HepG2 (cell line): ENCODE data around the gene HOXA10. TPM values are rescaled to one million over a fixed set of nuclear protein-coding genes. Genes with fewer than 3 reads are reported as not detected.

Source experiments
- ATAC-seq: fragments of 200-7000 bp; cut with Tn5 transposase; 3 replicates; pipeline ENCODE4 v1.9.1; 2020; ENCODE audit warnings: mild to moderate bottlenecking, moderate library complexity
- BruUV-seq: library from RNA; stranded (reverse); fragments of 400-500 nt; replicated peaks from 2 replicates; lab custom pipeline; 2021; lab: Mats Ljungman, UMichigan
- CTCF ChIA-PET: fragments of 300-600 bp; formaldehyde crosslinking; extraction: SDS; loops from one replicate; lab custom pipeline; 2021; ENCODE audit warnings: low total read pairs, inconsistent platforms, low intra/inter-chr PET ratio; lab: Yijun Ruan, JAX
- POLR2A ChIA-PET: fragments of 350-600 bp; sonication (Branson Sonifier 250); formaldehyde crosslinking; loops from one replicate; lab custom pipeline; 2020; ENCODE audit warnings: antibody characterized with exemption, inconsistent platforms; lab: Yijun Ruan, JAX
- DNase-seq: peaks from one replicate; pipeline ENCODE4 v3.0.0-alpha.2; 2015; ENCODE audit warnings: low spot score
- FAIRE-seq: peaks from 3 replicates; lab custom pipeline; 2011; peaks lifted over from hg19 to GRCh38; lab: Jason Lieb, UNC
- H2AFZ ChIP-seq: one replicate; pipeline ENCODE4 v1.6.1; 2011; ENCODE audit warnings: low read length, inconsistent platforms
- H3K27ac ChIP-seq: fragments of 300-600 bp; 3 replicates; pipeline ENCODE4 v1.8.0; 2011; ENCODE audit warnings: mixed run types, mild to moderate bottlenecking, mixed read lengths, low read length, inconsistent platforms; ENCODE audit not compliant: insufficient read depth; ENCODE audit errors: extremely low read length
- H3K27me3 ChIP-seq, 2 experiments: fragments of 200-600 bp in 1 of 2; 2 replicates in 1 of 2; 3 replicates in 1 of 2; pipeline versions ENCODE4 v1.6.0 to v1.8.0; 2011; ENCODE audit warnings: low read length in 2 of 2, mild to moderate bottlenecking in 2 of 2, moderate library complexity in 2 of 2, inconsistent platforms in 1 of 2; ENCODE audit not compliant: insufficient read depth in 2 of 2, control insufficient read depth in 1 of 2
- H3K36me3 ChIP-seq, 2 experiments: fragments of 200-600 bp in 1 of 2; replicated peaks in 1 of 2; 2 replicates in 1 of 2; 3 replicates in 1 of 2; pipeline versions ENCODE4 v1.5.1 to v1.8.0; 2011; ENCODE audit warnings: low read length in 2 of 2, inconsistent platforms in 1 of 2; ENCODE audit not compliant: insufficient read depth in 2 of 2, control insufficient read depth in 1 of 2
- H3K4me1 ChIP-seq: 2 replicates; pipeline ENCODE4 v1.5.1; 2012; ENCODE audit warnings: low read length, inconsistent platforms; ENCODE audit not compliant: insufficient read depth
- H3K4me2 ChIP-seq: 2 replicates; pipeline ENCODE4 v1.6.0; 2011; ENCODE audit warnings: low read depth, low read length, inconsistent platforms
- H3K4me3 ChIP-seq, 3 experiments: fragments of 200-600 bp in 1 of 3; sonication (generic), shearing (Covaris generic) in 1 of 3; replicated peaks in 1 of 3; 2 replicates each; pipeline ENCODE4 v1.5.1; 2011 to 2016; ENCODE audit warnings: low read length in 3 of 3, inconsistent platforms in 2 of 3, low read depth in 2 of 3, mild to moderate bottlenecking in 2 of 3, control low read depth in 1 of 3, mixed read lengths in 1 of 3; ENCODE audit not compliant: insufficient read depth in 1 of 3
- H3K79me2 ChIP-seq: one replicate; pipeline ENCODE4 v1.6.1; 2011; ENCODE audit warnings: low read length, inconsistent platforms; ENCODE audit not compliant: insufficient read depth
- H3K9ac ChIP-seq: 2 replicates; pipeline ENCODE4 v1.6.0; 2011; ENCODE audit warnings: mild to moderate bottlenecking, low read depth, low read length, inconsistent platforms; ENCODE audit not compliant: insufficient read depth
- H3K9me3 ChIP-seq: 2 replicates; pipeline ENCODE4 v1.5.1; 2012; ENCODE audit warnings: mild to moderate bottlenecking, low read length
- H4K20me1 ChIP-seq: 2 replicates; pipeline ENCODE4 v1.6.0; 2011; ENCODE audit warnings: inconsistent platforms, mild to moderate bottlenecking, low read length, moderate library complexity; ENCODE audit not compliant: insufficient read depth
- ARID2 ChIP-seq: sonication (generic); formaldehyde crosslinking; IDR thresholded peaks from 2 replicates; pipeline ENCODE4 v1.8.1; 2022; ENCODE audit warnings: mild to moderate bottlenecking, missing genetic modification reagents, borderline replicate concordance
- SMAD3 ChIP-seq: sonication (generic); formaldehyde crosslinking; IDR thresholded peaks from 2 replicates; pipeline ENCODE4 v1.4.0; 2020; ENCODE audit warnings: missing genetic modification reagents
- ZNF558 ChIP-seq: sonication (generic); formaldehyde crosslinking; IDR thresholded peaks from 2 replicates; pipeline ENCODE4 v1.9.0; 2022; ENCODE audit warnings: mild to moderate bottlenecking, missing genetic modification reagents, borderline replicate concordance
- ZNF619 ChIP-seq: sonication (generic); formaldehyde crosslinking; IDR thresholded peaks from 2 replicates; pipeline ENCODE4 v1.4.0; 2020; ENCODE audit warnings: mild to moderate bottlenecking, missing genetic modification reagents
- WGBS: methylation state at CpG from one replicate; pipeline ENCODE4 v1.1.6; 2017; ENCODE audit warnings: low lambda C conversion rate; 5-methylcytosine and 5-hydroxymethylcytosine counted together
- in situ Hi-C: cut with HindIII; loops from 2 replicates; pipeline ENCODE4 v1.10.0; 2017; ENCODE audit warnings: low pct_unique_long_range_greater_than_20kb; ENCODE audit not compliant: extremely low pct_ligation_motif_present
- intact Hi-C: fragments of 100-400 bp; cut with micrococcal nuclease; formaldehyde crosslinking; loops from one replicate; pipeline ENCODE4 v1.10.0; 2022; ENCODE audit not compliant: unreplicated experiment
- polyA plus RNA-seq, 8 experiments: library from polyadenylated mRNA; depleted of rRNA in 3 of 8; stranded (reverse) in 7 of 8; unstranded in 1 of 8; fragments of >200 nt; fragmentation: Illumina TruSeq in 4 of 8; extraction: Trizol in 4 of 8; gene quantifications; 2 replicates each; pipeline versions ENCODE4 v1.2.1 to v1.2.3, GENCODE V29; 2011 to 2016; ENCODE audit warnings: low read depth in 4 of 8, missing spikeins in 1 of 8, mixed read lengths in 1 of 8; ENCODE audit not compliant: insufficient read depth in 1 of 8
- total RNA-seq, 5 experiments: library from RNA; depleted of rRNA; stranded (reverse); fragments of >200 nt; fragmentation: Illumina TruSeq; extraction: Trizol; gene quantifications; 2 replicates each; pipeline ENCODE4 v1.2.3, GENCODE V29; 2016; ENCODE audit warnings: low read depth in 1 of 5
- TF ChIP-seq, protein P1 (sequence below): sonication (generic); formaldehyde crosslinking; IDR thresholded peaks from 2 replicates; pipeline ENCODE4 v1.8.1; 2023; ENCODE audit warnings: mild to moderate bottlenecking, missing genetic modification reagents
- TF ChIP-seq, protein P2 (sequence below): sonication (generic); formaldehyde crosslinking; IDR thresholded peaks from 2 replicates; pipeline ENCODE4 v1.4.0; 2020; ENCODE audit warnings: missing genetic modification reagents, borderline replicate concordance

HOXA10 gene
- total and polyA plus RNA-seq, 2 of the 13 experiments (the other 11 are each of a cell fraction or from before 2014, with no cell fraction given) = not detected

DNA sequence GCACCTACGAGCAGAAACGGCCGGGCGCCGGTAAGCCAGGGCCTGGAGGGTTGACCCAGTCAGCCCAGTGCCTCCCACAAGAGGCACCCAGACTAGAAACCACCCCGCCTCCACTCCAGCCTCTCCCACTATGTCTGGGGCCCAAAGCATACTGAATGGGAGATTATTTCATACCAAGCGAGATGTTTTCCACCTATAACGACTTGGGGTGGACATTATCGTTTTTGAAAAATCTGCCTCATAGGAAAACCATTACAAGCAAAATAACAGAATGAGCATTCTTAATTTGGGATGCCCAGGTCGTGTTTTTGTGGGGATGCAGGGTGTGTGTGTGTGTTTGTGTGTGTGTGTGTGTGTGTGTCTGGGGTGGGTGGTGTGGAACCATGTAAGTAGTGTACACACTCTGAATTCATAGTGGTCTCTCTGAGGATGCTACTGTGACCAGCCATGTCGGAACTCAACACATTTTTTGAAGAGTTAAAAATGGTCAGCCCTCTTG is 28.2 kb downstream of the HOXA10 start:
- no peak for TF ChIP-seq ZNF619 (CRISPR knock-in tag)
- no peak for TF ChIP-seq ZNF558 (CRISPR knock-in tag)
- no peak for TF ChIP-seq ARID2 (CRISPR knock-in tag)
- TF ChIP-seq, protein P1, sequence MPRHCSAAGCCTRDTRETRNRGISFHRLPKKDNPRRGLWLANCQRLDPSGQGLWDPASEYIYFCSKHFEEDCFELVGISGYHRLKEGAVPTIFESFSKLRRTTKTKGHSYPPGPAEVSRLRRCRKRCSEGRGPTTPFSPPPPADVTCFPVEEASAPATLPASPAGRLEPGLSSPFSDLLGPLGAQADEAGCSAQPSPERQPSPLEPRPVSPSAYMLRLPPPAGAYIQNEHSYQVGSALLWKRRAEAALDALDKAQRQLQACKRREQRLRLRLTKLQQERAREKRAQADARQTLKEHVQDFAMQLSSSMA (CRISPR knock-in tag) = no peak
- TF ChIP-seq SMAD3 (CRISPR knock-in tag) = no peak
- TF ChIP-seq, protein P2, sequence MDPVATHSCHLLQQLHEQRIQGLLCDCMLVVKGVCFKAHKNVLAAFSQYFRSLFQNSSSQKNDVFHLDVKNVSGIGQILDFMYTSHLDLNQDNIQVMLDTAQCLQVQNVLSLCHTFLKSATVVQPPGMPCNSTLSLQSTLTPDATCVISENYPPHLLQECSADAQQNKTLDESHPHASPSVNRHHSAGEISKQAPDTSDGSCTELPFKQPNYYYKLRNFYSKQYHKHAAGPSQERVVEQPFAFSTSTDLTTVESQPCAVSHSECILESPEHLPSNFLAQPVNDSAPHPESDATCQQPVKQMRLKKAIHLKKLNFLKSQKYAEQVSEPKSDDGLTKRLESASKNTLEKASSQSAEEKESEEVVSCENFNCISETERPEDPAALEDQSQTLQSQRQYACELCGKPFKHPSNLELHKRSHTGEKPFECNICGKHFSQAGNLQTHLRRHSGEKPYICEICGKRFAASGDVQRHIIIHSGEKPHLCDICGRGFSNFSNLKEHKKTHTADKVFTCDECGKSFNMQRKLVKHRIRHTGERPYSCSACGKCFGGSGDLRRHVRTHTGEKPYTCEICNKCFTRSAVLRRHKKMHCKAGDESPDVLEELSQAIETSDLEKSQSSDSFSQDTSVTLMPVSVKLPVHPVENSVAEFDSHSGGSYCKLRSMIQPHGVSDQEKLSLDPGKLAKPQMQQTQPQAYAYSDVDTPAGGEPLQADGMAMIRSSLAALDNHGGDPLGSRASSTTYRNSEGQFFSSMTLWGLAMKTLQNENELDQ = no peak
- TF ChIP-seq, all 625 proteins: peak for 0
- Histone ChIP-seq H3K4me1 (peaks cover 30% of the 10 kb centered on the region), H2AFZ (no peak overlapping the region), H3K9me3 (no peaks in the 10 kb centered on the region), H4K20me1 (no peaks in the 10 kb centered on the region), H3K27me3 (no peaks in the 10 kb centered on the region; a peak in 1 of 5 replicates), H3K79me2 (peaks cover 5% of the 10 kb centered on the region), H3K27ac (no peak overlapping the region), H3K4me2 (no peak overlapping the region), H3K4me3 (no peak overlapping the region), H3K36me3 (no peaks in the 10 kb centered on the region; a peak in 2 of 5 replicates), H3K9ac (no peak overlapping the region)
- WGBS = 90% methylated on average over 9 of the region's 11 CpGs
- no peak for FAIRE-seq
- ChIA-PET CTCF (no interaction called here), POLR2A (no interaction called here)
- DNase-seq = no peak
- no peak for ATAC-seq
- in situ Hi-C loops (no loop called here), intact Hi-C loops (no loop called here)
- BruUV-seq = no TSS peak
